ENCODE measurements around the gene PRKCE. TPM values are rescaled to one million over a fixed set of nuclear protein-coding genes. Genes with fewer than 3 reads are reported as not detected.

Gene PRKCE
- total RNA-seq, 1 experiment from 2014 or later: 30.2 TPM

GRCh38 chr2:45932278-45932975 lies 281.0 kb downstream of the PRKCE start:
- peak; percentile 58 for DNase-seq (ENCODE audit: low read depth)

DNA sequence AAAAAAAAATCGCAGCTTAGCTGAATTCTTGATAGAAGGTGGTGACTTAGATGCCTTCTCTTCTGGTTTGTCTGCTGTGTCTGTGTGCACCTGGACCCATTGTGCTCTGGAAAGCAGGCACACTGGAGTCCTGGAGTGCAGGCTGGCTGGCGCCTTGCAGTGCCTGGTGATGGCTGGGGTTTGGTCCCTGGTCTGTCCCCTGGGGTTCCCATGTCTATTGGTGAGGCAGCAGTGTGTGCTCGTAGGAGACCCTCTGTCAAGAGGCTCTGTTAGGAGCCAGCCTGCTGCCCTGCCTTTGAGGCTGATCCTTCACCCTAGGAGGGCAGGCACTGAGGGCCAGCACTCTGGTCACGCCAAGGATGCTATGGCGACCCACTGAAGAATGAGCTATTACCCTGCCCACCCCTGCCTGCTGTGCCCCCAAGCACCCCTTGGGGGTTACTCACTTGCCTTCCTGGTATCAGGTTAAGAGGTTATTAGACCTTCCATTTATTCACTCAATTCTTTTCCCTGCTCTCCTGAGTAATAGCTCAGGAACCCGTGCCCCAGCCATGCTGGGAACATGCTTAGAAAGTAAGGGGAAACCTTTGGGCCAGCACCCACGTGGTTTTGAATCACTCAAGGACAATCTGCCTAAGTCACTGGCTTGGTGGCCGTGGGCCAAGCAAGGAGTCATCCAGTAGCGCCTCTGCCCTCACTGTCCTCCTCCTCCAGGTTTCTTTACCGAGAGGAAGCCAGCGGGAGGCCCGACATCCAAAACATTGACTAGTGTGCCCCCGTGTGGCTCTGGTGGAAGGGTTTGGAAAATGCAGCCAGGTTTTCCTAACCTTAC lies 284.5 kb downstream of the PRKCE start:
- DNase-seq (ENCODE audit: low read depth): peak; percentile 99

GRCh38 chr2:45936623-45936979 lies 285.1 kb downstream of the PRKCE start:
- DNase-seq (ENCODE audit: low read depth): no peak

DNA sequence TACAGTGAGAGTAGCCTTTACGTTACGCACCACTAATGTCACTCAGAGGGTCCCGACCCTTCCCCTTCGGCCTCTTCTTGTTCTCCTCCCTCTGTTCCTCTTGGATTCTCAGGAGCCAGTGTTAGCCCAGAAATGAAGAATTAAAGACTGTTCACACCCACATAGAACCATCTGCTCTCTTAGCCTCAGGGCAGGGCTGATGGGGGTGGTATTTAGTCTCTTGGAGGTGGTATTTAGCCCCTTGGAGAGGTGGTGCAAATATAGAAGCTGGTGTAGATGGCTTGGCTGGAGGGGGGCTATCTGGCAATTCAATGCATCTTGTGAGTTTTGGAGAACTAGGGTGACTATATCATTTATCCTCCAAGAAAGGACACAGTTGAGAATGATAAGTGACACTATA lies 286.5 kb downstream of the PRKCE start:
- DNase-seq (ENCODE audit: low read depth): no peak

GRCh38 chr2:45938649-45939511 lies 287.4 kb downstream of the PRKCE start:
- peak; percentile 98 for DNase-seq (ENCODE audit: low read depth)

DNA sequence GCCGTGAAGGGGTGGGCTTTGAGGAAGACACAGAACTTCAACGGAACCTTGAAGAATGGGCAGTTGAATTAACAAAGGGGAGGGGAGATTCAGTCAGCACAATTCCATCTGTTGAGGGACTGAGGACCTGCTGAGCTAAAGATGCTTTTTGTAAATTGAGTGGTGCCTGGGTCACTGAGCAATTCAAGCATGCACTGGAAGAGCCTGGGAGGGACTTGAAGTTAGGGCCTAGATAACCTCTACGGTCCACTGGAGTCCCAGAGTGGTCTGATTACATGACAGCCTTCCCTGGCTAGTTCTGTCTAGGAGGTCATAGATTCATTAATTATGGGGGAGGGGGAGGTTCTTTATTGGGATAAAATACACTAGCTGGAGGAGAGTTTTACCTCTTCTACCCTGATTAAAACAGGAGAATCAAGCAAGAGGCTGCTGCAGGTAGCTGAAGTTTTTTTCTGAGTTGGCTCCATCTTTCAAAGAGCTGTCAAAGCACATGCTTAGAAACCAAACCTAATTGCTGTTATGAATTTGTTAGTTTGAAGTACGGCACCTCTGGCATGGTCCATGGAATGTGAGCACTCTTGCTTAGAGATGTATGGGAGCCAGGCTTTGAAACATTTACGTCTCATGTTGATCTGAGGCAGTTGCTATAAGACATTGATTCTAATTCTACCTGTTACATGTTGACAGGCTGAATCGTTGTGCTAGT lies 290.2 kb downstream of the PRKCE start:
- DNase-seq (ENCODE audit: low read depth): no peak

GRCh38 chr2:45942237-45942738 lies 290.8 kb downstream of the PRKCE start:
- DNase-seq (ENCODE audit: low read depth): no peak

- no peak for DNase-seq (ENCODE audit: low read depth)
These were observed 292.0 kb downstream of the PRKCE start for GRCh38 chr2:45943219-45944044.

DNA sequence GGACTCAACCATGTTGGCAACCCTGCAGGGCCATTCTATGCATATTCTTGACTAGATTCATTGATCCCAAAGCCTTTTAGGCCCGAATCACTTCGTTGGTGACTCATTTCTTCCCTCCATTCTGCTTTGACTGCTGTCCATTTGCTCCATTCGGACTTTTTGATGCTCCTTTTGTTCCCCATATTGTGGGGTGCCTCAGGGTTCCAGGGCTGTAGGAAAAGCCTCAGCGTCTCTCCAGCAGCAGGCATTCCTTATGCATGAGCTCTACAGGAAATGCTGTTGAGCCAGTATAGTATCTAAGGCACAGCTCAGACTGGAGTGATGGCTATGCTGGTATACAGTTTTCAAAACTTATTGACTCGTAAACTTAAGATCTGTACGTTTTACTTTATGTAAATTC lies 292.6 kb downstream of the PRKCE start:
- peak; percentile 82 for DNase-seq (ENCODE audit: low read depth)

DNA sequence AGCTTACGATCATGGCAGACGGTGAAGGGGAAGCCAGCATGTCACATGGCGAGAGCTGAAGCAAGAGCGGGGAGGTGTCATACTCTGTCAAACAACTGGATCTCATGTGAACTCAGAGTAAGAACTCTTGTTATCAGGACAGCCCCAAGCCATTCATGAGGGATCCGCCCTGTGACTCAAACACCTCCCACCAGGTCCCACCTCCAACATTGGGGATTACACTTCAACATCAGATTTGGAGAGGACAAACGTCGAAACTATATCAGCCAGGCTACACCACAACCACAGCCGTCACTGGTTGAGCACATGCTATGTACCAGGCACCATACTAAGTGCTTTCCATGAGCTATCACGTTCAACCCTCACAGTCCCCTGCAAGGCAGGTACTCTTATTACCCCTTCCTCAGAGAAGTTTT lies 293.8 kb downstream of the PRKCE start:
- DNase-seq (ENCODE audit: low read depth): no peak

DNA sequence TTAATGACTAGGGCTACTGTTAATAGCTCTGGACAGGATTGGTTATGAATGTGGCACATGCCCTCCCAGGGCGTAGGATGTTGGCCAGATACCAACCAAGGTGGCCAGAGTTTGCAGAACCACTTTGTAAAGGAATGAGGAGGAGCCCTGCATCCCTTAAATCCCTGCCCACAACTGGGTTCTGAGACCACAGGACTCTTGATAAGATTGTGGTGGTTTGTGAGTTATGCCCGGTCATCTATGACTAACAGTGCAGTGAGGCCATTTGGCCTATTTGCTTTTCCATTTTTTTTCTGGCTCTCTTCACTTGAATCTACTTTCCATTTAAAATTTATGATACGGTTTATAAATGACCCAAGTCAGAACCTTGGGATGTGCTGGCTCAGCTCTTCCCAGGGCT lies 294.5 kb downstream of the PRKCE start:
- DNase-seq (ENCODE audit: low read depth): peak; percentile 95

DNA sequence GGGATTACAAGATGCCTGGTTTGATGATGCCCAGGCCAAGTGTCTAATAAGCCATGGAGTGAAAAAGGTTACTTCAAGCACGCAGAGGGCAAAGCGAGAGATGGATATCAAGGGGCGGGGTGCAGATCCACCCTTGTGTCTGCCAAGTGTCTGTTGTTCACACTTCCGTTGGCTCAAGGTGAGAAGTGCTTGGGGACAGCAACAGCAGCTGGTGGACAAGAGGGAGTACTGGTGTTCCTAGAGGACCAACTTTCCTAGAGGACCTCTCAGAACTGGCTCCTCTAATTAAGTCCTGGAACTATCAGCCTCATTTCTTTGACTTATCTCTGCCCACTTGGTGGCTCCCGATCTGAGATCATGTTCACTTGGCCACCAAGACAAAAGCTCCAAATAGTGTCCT lies 299.1 kb downstream of the PRKCE start:
- DNase-seq (ENCODE audit: low read depth): no peak

- no peak for DNase-seq (ENCODE audit: low read depth)
These were observed 299.7 kb downstream of the PRKCE start for GRCh38 chr2:45951025-45951727.

- DNase-seq (ENCODE audit: low read depth): no peak
These were observed 301.1 kb downstream of the PRKCE start for GRCh38 chr2:45952591-45952990.

- no peak for DNase-seq (ENCODE audit: low read depth)
These were observed 302.0 kb downstream of the PRKCE start for GRCh38 chr2:45953376-45954027.

DNA sequence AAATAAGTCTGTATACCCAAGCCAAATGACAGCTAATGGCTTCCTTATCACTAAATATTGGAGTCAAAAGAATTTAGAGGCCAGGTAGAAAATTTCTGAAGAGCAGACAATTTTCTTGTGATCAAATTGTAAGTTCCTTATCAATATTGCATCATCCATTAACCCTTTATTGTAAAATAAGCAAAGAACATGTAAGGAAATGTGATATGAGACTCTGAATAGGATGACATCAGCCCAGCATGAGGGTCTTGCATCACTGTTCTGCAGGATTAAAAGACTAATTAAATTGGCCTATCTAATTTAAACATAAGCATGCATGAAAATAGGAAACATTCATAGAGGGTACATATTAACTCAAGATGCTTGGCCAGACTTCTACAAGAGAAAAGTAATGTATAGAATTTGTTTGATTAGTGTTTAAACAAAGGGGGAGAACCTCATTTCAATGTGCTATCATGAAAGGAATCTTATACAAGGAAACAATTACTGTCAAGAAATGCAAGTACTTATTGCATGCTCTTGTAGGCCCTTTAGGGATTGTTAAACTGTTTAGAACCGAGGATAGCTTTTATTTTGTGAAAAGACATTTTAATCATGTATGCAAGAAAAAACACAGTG lies 302.9 kb downstream of the PRKCE start:
- DNase-seq (ENCODE audit: low read depth): no peak

DNA sequence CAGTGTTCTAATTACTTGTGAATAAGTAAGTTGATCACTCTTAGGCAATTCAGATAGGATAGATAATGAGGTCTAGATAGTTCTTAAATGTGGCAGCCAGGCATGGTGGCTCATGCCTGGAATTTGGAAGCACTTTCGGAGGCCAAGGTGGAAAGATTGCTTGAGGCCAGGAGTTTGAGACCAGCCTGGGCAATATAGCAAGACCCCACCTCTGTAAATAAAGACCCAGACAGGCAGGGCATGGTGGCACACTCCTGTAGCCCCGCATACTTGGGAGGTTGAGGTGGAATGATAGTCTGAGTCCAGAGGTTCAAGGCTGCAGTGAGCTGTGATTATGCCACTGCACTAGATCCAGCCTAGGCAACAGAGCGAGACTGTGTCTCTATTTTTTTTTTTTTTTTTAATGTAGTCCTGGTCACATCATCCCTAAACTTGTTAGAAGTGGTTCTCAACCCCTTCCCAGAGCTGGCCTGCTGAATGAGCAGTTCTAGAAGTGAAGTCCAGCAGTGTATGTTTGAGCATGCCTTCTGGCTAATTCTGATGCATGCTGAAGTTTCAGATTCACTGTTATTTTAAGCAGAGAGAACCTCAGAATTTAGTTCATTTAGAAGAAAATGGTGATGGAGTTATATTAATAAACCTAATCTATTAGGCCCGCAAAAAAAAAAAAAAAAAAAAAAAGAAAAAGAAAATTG lies 306.2 kb downstream of the PRKCE start:
- DNase-seq (ENCODE audit: low read depth): no peak

Data from RPMI7951 (cell line).